ENCODE measurements around the gene WDR70. TPM values are rescaled to one million over a fixed set of nuclear protein-coding genes. Genes with fewer than 3 reads are reported as not detected.

WDR70 gene
- total and polyA plus RNA-seq, 10 of the 15 experiments (the other 5 are each of a cell fraction or from before 2014, with no cell fraction given), result 10.9 to 33.6 (median 29.1) TPM

GRCh38 chr5:37506241-37506640 lies 127.1 kb downstream of the WDR70 start:
- CTCF ChIA-PET, result no interaction called here
- H3K27ac ChIP-seq (ENCODE audit: control insufficient read depth, insufficient read depth), result no peak overlapping the region
- TF ChIP-seq ZNF384 (IDR thresholded peaks at IDR 0.05; ENCODE audit: borderline replicate concordance, low read depth, low read length) (no peak), ATF3 (IDR thresholded peaks at IDR 0.05; ENCODE audit: borderline replicate concordance, extremely low read depth, low read depth, low read length) (no peak), CUX1 (IDR thresholded peaks at IDR 0.05; ENCODE audit: insufficient replicate concordance, low read depth, low read length) (no peak), SMAD1 (IDR thresholded peaks at IDR 0.05; ENCODE audit: low read depth, partially characterized antibody) (no peak), HDAC2 (IDR thresholded peaks at IDR 0.05) (no peak), EZH2 (IDR thresholded peaks at IDR 0.05; ENCODE audit: borderline replicate concordance, control insufficient read depth, low read depth, low read length) (no peak), NFYA (IDR thresholded peaks at IDR 0.05; ENCODE audit: borderline replicate concordance, low read depth, low read length) (no peak), USF1 (IDR thresholded peaks at IDR 0.05; ENCODE audit: borderline replicate concordance, extremely low read length, insufficient read depth, low read depth, low read length) (no peak), NR2C2 (IDR thresholded peaks at IDR 0.05; ENCODE audit: borderline replicate concordance, control insufficient read depth, insufficient read length, low read depth) (no peak), ZBTB40 (IDR thresholded peaks at IDR 0.05; ENCODE audit: borderline replicate concordance) (no peak), BCL3 (IDR thresholded peaks at IDR 0.05; ENCODE audit: borderline replicate concordance, insufficient read depth, low read depth, low read length, poor library complexity, severe bottlenecking) (no peak)

More at GRCh38 chr5:37506241-37506640, 127.1 kb downstream of the WDR70 start:
- H3K79me2 ChIP-seq (ENCODE audit: control insufficient read depth, insufficient read depth, low read length), result no peaks in the 10 kb centered on the region
- H3K27me3 ChIP-seq (replicated peaks in 1 of 2; ENCODE audit: control insufficient read depth in 2 of 2, insufficient read depth in 2 of 2, low read length in 1 of 2), result no peaks in the 10 kb centered on the region
- no peak overlapping the region for H3K4me3 ChIP-seq
- RAD21 ChIA-PET (ENCODE audit: unreplicated experiment), result no interaction called here
- DNase-seq (ENCODE audit: low read depth, low spot score), result no peak
- H4K20me1 ChIP-seq (ENCODE audit: control insufficient read depth, insufficient read depth), result no peaks in the 10 kb centered on the region
- H2AFZ ChIP-seq (ENCODE audit: control insufficient read depth, low read depth, low read length), result no peak overlapping the region
- POLR2A ChIA-PET, result no interaction called here
- no peaks in the 10 kb centered on the region for H3K9me3 ChIP-seq (replicated peaks; ENCODE audit: control insufficient read depth, insufficient read depth, low read length)
- in situ Hi-C loops (cut with MboI), result no loop called here
- SMC1A ChIA-PET (ENCODE audit: uncharacterized antibody, unreplicated experiment), result no interaction called here
- no peaks in the 10 kb centered on the region for H3K36me3 ChIP-seq (ENCODE audit: control insufficient read depth in 2 of 2, insufficient read depth in 2 of 2, low read length in 1 of 2)
- no peak for FAIRE-seq
- no TSS peak for BruUV-seq (replicated peaks)
- intact Hi-C loops (cut with micrococcal nuclease; ENCODE audit: unreplicated experiment), result no loop called here
- 92% methylated on average over 3 of the region's 3 CpGs for WGBS (ENCODE audit: insufficient coverage, insufficient replicate concordance, low lambda C conversion rate, missing lambda C conversion rate)
- H3K4me1 ChIP-seq (ENCODE audit: control insufficient read depth, insufficient read depth, low read length), result no peaks in the 10 kb centered on the region
- ATAC-seq, result no peak
- no peak overlapping the region for H3K9ac ChIP-seq (ENCODE audit: control insufficient read depth, insufficient read depth, low read length)
- H3K4me2 ChIP-seq (ENCODE audit: control insufficient read depth, insufficient read depth), result no peak overlapping the region

Measured in GM12878 (cell line).